Uterus (tissue), 4 donors: ENCODE data around the gene ALOX12. TPM values are rescaled to one million over a fixed set of nuclear protein-coding genes. Genes with fewer than 3 reads are reported as not detected.
"Not testable (repeated sequence)": the region's sequence is repeated elsewhere in the genome, so short reads cannot be mapped to it uniquely, and the experiment has no call there.

Experiments used
- DNase-seq, 2 donors: peaks; one replicate each; pipeline ENCODE4 v3.0.0-alpha.2; 2019 to 2020
- H3K27ac ChIP-seq, 2 donors: fragments of 200-600 bp; sonication (generic); 1 replicate in 1 of 2; 2 replicates in 1 of 2; pipeline ENCODE4 v1.5.1; 2016 to 2018
- H3K27me3 ChIP-seq, 2 donors: fragments of 200-600 bp; sonication (generic); one replicate each; pipeline ENCODE4 v1.5.1; 2018 to 2019; ENCODE audit warnings: control low read depth in 1 of 2
- H3K36me3 ChIP-seq, 2 donors: fragments of 200-600 bp; sonication (generic); one replicate each; pipeline ENCODE4 v1.5.1; 2019; ENCODE audit warnings: control low read depth in 1 of 2
- H3K4me1 ChIP-seq, 2 donors: fragments of 200-600 bp; sonication (generic); one replicate each; pipeline ENCODE4 v1.5.1; 2018 to 2019; ENCODE audit warnings: control low read depth in 1 of 2
- H3K4me3 ChIP-seq, 2 donors: fragments of 200-600 bp; sonication (generic); 1 replicate in 1 of 2; 2 replicates in 1 of 2; pipeline ENCODE4 v1.5.1; 2018 to 2019; ENCODE audit warnings: mild to moderate bottlenecking in 1 of 2
- H3K9me3 ChIP-seq, 2 donors: fragments of 200-600 bp; sonication (generic); one replicate each; pipeline ENCODE4 v1.5.1; 2019; ENCODE audit warnings: control low read depth in 1 of 2
- POLR2A ChIP-seq, 2 donors: fragments of 450-650 bp; IDR thresholded peaks; one replicate each; pipeline ENCODE4 v1.6.1; 2016; ENCODE audit warnings: antibody characterized with exemption in 2 of 2, mild to moderate bottlenecking in 1 of 2, moderate library complexity in 1 of 2
- intact Hi-C: fragments of 100-400 bp; cut with DNase I; formaldehyde crosslinking; loops from one replicate; pipeline ENCODE4 v1.15.1; 2023; ENCODE audit warnings: low total_unique reads
- total RNA-seq, 4 donors: library from RNA; depleted of rRNA in 3 of 4; stranded (reverse); fragments of >200 nt in 3 of 4; gene quantifications; one replicate each; pipeline versions ENCODE4 v1.1.0 to v1.2.4, GENCODE V29; 2014 to 2023
- TF ChIP-seq, protein P1 (sequence below), 4 experiments: fragments of 200-600 bp in 2 of 4; fragments of 450-650 bp in 2 of 4; sonication (generic) in 2 of 4; IDR thresholded peaks; one replicate each; pipeline ENCODE4 v1.5.1; 2016 to 2019; ENCODE audit warnings: antibody characterized with exemption in 4 of 4, mild to moderate bottlenecking in 2 of 4, moderate library complexity in 1 of 4
- donor health status: DM: yes; HTN: yes; CAD: no.

Gene ALOX12
- total RNA-seq, 4 donors from 2014 or later, result 0.14 to 0.34 TPM; not detected in 2

DNA sequence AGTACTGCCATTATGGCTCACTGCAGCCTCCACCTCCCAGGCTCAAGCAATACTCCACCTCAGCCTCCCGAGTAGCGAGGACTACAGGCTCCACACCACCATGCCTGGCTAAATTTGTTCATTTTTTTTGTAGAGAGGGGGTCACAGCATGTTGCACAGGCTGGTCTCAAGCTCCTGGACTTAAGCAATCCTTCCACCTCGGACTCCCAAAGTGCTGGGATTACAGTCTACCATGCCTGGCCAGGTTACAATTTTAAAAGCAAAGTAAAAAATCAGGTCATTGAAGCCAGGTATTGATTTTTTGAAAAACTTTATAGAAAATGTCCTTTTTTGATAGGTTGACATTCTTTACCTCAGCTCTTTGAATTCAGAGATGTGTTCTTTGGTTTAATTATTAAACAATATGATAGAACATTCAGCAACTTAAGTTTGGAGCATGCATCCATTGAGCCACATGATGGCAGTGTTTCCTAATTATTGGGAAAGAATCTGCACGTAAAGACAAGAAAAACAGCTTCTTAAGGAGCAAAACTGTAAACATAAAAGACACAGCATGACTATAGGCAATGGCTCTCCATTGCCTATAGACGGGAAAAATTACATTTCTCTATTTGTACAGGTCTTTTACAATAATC lies 49.8 kb downstream of the ALOX12 start:
- TF ChIP-seq, protein P1, sequence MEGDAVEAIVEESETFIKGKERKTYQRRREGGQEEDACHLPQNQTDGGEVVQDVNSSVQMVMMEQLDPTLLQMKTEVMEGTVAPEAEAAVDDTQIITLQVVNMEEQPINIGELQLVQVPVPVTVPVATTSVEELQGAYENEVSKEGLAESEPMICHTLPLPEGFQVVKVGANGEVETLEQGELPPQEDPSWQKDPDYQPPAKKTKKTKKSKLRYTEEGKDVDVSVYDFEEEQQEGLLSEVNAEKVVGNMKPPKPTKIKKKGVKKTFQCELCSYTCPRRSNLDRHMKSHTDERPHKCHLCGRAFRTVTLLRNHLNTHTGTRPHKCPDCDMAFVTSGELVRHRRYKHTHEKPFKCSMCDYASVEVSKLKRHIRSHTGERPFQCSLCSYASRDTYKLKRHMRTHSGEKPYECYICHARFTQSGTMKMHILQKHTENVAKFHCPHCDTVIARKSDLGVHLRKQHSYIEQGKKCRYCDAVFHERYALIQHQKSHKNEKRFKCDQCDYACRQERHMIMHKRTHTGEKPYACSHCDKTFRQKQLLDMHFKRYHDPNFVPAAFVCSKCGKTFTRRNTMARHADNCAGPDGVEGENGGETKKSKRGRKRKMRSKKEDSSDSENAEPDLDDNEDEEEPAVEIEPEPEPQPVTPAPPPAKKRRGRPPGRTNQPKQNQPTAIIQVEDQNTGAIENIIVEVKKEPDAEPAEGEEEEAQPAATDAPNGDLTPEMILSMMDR (IDR thresholded peaks at IDR 0.05), result peak; percentile 72 to 89 (median 85)
- TF ChIP-seq POLR2A (IDR thresholded peaks at IDR 0.05), result no peak

DNA sequence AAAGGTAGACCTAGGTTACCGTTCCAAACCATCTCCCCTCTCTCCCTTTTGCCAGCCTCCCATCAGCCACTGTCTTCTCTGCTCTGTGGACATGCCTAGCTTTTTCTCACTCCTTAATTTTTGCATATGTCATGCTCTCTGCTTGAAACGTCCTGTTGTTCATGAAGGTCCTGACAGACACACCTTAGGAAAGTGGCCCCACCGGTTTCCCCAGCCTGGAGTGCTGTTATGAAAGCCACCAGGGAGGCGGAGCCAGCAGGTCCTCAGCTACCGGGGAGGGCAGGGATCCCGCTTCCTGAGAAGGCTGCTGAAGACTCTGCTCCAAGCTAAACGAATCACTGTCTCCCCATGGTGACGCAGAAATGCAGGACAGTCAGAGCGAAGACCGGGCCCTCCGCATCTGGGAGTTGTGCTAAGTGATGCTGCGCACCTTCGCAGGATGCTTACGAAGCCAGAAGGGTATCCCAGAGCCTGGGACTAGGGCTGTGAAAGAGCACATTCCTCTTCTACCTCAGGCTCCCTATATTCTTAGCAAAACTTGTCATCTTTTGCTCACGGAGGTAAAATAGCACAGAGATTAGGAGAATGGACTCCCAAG lies 50.4 kb downstream of the ALOX12 start:
- Histone ChIP-seq H3K4me3 (peak overlapping the region; percentile 25 to 27), H3K4me1 (peaks cover 0 to 19% of the 10 kb centered on the region in 2 donors), H3K9me3 (no peaks in the 10 kb centered on the region), H3K36me3 (no peaks in the 10 kb centered on the region), H3K27ac (peak overlapping the region; percentile 64 to 72), H3K27me3 (peaks cover 0 to 15% of the 10 kb centered on the region in 2 donors)
- TF ChIP-seq, protein P1 (IDR thresholded peaks at IDR 0.05), result peak in 1 of 4 experiments; percentile 14
- no peak for TF ChIP-seq POLR2A (IDR thresholded peaks at IDR 0.05)
- intact Hi-C loops, result no loop called here
- DNase-seq, result no peak

More for the DNA sequence above, 49.8 kb downstream of the ALOX12 start:
- no peak for DNase-seq
- Histone ChIP-seq H3K27ac (peak overlapping the region in 1 of 2 donors; percentile 64), H3K27me3 (peaks cover 0 to 15% of the 10 kb centered on the region in 2 donors), H3K4me1 (peaks cover 0 to 19% of the 10 kb centered on the region in 2 donors), H3K9me3 (no peaks in the 10 kb centered on the region), H3K36me3 (no peaks in the 10 kb centered on the region), H3K4me3 (peak overlapping the region in 1 of 2 donors; percentile 27)
- intact Hi-C loops, result no loop called here

DNA sequence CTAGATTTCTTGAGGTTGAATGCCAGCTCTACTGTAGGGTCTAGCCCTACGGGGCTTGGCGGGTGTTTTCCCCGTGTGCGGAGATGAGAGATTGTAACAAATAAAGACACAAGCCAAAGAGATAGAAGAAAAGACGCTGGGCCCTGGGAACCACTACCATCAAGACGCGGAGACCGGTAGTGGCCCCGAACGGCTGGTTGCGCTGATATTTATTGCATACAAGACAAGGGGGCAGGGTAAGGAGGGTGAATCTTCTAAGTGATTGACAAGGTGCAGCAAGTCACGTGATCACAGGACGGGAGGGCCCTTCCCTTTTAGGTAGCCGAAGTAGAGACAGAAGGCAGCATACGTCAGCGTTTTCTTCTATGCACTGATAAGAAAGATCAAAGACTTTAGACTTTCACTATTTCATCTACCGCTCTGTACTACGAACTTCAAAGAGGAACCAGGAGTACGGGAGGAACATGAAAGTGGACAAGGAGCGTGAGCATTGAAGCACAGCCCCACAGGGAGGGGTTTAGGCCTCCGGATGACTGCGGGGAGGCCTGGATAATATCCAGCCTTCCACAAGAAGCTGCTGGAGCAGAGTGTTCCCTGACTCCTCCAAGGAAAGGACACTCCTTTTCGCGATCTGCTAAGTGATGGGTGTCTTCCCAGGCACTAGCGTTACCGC lies 51.0 kb downstream of the ALOX12 start:
- H3K27ac ChIP-seq, result peak overlapping the region; percentile 64 to 72
- H3K4me1 ChIP-seq, result peaks cover 0 to 19% of the 10 kb centered on the region in 2 donors
- H3K4me3 ChIP-seq, result peak overlapping the region; percentile 25 to 27
- H3K9me3 ChIP-seq, intact Hi-C loops, H3K36me3 ChIP-seq: not testable (repeated sequence)
- H3K27me3 ChIP-seq, result peaks cover 0 to 15% of the 10 kb centered on the region in 2 donors
- peak; percentile 58 to 66 for DNase-seq

DNA sequence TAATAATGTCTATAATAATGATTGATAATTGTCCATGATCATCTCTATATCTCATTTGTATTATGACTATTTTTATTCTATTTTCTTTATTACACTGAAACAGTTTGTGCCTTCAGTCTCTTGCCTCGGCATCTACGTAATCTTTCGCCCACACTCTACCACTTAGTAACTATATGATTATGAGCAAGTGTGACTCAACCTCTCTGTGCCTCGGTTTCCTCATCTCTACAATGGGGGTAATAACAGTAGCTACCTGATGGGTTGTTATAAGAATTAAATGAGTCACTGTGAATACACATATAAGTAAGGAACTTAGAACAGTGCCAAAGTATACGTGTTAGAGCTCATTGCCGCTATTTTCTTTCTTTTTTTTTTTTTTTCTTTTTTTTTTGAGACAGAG lies 51.7 kb downstream of the ALOX12 start:
- Histone ChIP-seq H3K9me3 (no peaks in the 10 kb centered on the region), H3K36me3 (no peaks in the 10 kb centered on the region), H3K4me3 (no peak overlapping the region), H3K27ac (no peak overlapping the region), H3K27me3 (peaks cover 0 to 10% of the 10 kb centered on the region in 2 donors), H3K4me1 (peaks cover 0 to 13% of the 10 kb centered on the region in 2 donors)
- intact Hi-C loops, result no loop called here
- DNase-seq, result no peak
- no peak for TF ChIP-seq POLR2A (IDR thresholded peaks at IDR 0.05)
- TF ChIP-seq, protein P1 (IDR thresholded peaks at IDR 0.05), result no peak

DNA sequence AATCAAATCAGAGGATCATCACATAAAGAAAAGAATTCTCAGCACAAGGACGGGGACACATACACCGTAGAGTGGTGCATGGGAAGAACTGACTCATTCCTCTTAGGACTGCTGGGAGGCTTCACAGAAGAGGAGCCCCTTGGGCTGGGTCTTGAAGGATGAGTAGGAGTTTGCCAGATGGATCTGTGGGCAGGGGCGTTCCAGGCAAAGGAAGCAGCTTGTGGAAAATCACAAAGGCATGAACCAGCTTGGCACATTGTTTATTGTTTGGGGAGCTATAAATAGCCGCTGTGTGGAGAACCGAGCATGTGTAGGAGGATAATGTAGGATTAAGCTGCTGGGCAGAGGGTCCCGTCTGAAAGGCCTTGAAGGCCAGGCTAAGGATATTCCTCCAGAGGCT lies 53.1 kb downstream of the ALOX12 start:
- Histone ChIP-seq H3K4me3 (no peak overlapping the region), H3K27me3 (no peaks in the 10 kb centered on the region), H3K27ac (no peak overlapping the region), H3K9me3 (no peaks in the 10 kb centered on the region), H3K36me3 (no peaks in the 10 kb centered on the region), H3K4me1 (peaks cover 0 to under 1% of the 10 kb centered on the region in 2 donors)
- TF ChIP-seq POLR2A (IDR thresholded peaks at IDR 0.05), result no peak
- TF ChIP-seq, protein P1 (IDR thresholded peaks at IDR 0.05), result no peak
- DNase-seq, result no peak
- intact Hi-C loops, result no loop called here

DNA sequence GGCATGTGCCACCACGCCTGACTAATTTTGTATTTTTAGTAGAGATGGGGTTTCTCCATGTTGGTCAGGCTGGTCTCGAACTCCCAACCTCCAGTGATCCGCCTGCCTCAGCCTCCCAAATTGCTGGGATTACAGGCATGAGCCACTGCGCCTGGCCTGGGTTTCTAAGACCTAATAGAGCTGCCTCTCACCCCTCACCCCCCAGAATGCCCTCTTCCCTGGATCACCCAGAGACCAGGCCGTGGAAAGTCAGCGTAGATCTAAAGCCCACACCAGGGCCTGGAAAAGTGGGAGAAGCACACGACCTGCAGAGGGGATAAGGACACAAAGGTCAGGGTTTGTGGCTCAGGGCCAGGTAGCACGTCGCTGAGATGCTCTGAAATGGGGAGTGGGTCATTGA lies 54.7 kb downstream of the ALOX12 start:
- not testable (repeated sequence) for H3K36me3 ChIP-seq, H3K4me3 ChIP-seq, H3K27ac ChIP-seq, DNase-seq, H3K27me3 ChIP-seq, H3K4me1 ChIP-seq, H3K9me3 ChIP-seq
- intact Hi-C loops, result loop anchor here (5.0 to 10.0 kb wide), 2 partner anchors 92 to 244 kb away; partner anchors contain the start of gene YBX2
